Measurements from ENCODE around the gene TRERF1.

- TF ChIP-seq CTCF (optimal IDR thresholded peaks at IDR 0.05 in 1 of 3, IDR thresholded peaks at IDR 0.05 in 1 of 3, conservative IDR thresholded peaks at IDR 0.05 in 1 of 3; ENCODE audit: extremely low read depth in 1 of 3, insufficient read depth in 2 of 3, low read length in 3 of 3): no peak
- no peak for TF ChIP-seq EZH2 (IDR thresholded peaks at IDR 0.05; ENCODE audit: low read length)
Measured at GRCh38 chr6:42201382-42201781, 250.3 kb downstream of the TRERF1 start.

Measured in keratinocyte (primary cell).